AG09319 (cell line): Measurements from ENCODE around the gene USO1.

Experiments
- DNase-seq: peaks from one replicate; pipeline ENCODE4 v3.0.0-alpha.2; 2010; ENCODE audit warnings: low read depth; ENCODE audit errors: extremely low read depth
- CTCF ChIP-seq: IDR thresholded peaks from 2 replicates; pipeline ENCODE4 v1.5.1; 2011; ENCODE audit warnings: low read depth, mild to moderate bottlenecking, inconsistent platforms, low read length, moderate library complexity

Gene USO1

GRCh38 chr4:75726577-75726976 is 2.2 kb downstream of the USO1 start:
- DNase-seq = no peak
- TF ChIP-seq CTCF = no peak

GRCh38 chr4:75727073-75727472 is 2.7 kb downstream of the USO1 start:
- DNase-seq = no peak
- no peak for TF ChIP-seq CTCF

- TF ChIP-seq CTCF = no peak
- no peak for DNase-seq
These were observed 5.5 kb downstream of the USO1 start for GRCh38 chr4:75729836-75730235.

- no peak for TF ChIP-seq CTCF
- DNase-seq = no peak
These were observed 9.0 kb downstream of the USO1 start for GRCh38 chr4:75733369-75733768.

GRCh38 chr4:75735525-75735924 is 11.1 kb downstream of the USO1 start:
- no peak for DNase-seq
- TF ChIP-seq CTCF = no peak

- DNase-seq = no peak
- no peak for TF ChIP-seq CTCF
These were observed 12.5 kb downstream of the USO1 start for GRCh38 chr4:75736862-75737261.

GRCh38 chr4:75737398-75737797 is 13.0 kb downstream of the USO1 start:
- no peak for DNase-seq
- no peak for TF ChIP-seq CTCF

- TF ChIP-seq CTCF = no peak
- no peak for DNase-seq
These were observed 16.6 kb downstream of the USO1 start for GRCh38 chr4:75741027-75741426.
